ENCODE results near the gene ELP5.

ELP5 gene

GRCh38 chr17:7224661-7225111 is 27.3 kb upstream of the ELP5 start:
- H3K27me3 ChIP-seq (ENCODE audit: control insufficient read depth in 1 of 2, insufficient read depth in 2 of 2, low read length in 2 of 2) = no peaks in the 10 kb centered on the region
- H3K9me3 ChIP-seq (ENCODE audit: control insufficient read depth in 1 of 2, low read length in 2 of 2) = no peaks in the 10 kb centered on the region
- no peak overlapping the region for H3K9ac ChIP-seq (ENCODE audit: low read depth in 1 of 2, low read length in 2 of 2)
- peaks cover 55 to 84% of the 10 kb centered on the region in 2 donors for H3K36me3 ChIP-seq (ENCODE audit: control insufficient read depth in 1 of 2, insufficient read depth in 2 of 2, low read length in 2 of 2)
- no peak overlapping the region for H3K4me3 ChIP-seq (ENCODE audit: low read depth in 1 of 2, low read length in 2 of 2)
- peaks cover 18 to 30% of the 10 kb centered on the region in 2 donors for H3K4me1 ChIP-seq (ENCODE audit: control insufficient read depth in 1 of 2, insufficient read depth in 2 of 2, low read length in 2 of 2)
- H3K27ac ChIP-seq (ENCODE audit: low read depth, low read length) = no peak overlapping the region

GRCh38 chr17:7225711-7226331 is 26.2 kb upstream of the ELP5 start:
- H3K4me3 ChIP-seq (ENCODE audit: low read depth in 1 of 2, low read length in 2 of 2) = no peak overlapping the region
- H3K36me3 ChIP-seq (ENCODE audit: control insufficient read depth in 1 of 2, insufficient read depth in 2 of 2, low read length in 2 of 2) = peaks cover 58 to 93% of the 10 kb centered on the region in 2 donors
- no peak overlapping the region for H3K27ac ChIP-seq (ENCODE audit: low read depth, low read length)
- H3K9ac ChIP-seq (ENCODE audit: low read depth in 1 of 2, low read length in 2 of 2) = no peak overlapping the region
- peaks cover 11 to 25% of the 10 kb centered on the region in 2 donors for H3K4me1 ChIP-seq (ENCODE audit: control insufficient read depth in 1 of 2, insufficient read depth in 2 of 2, low read length in 2 of 2)
- no peaks in the 10 kb centered on the region for H3K9me3 ChIP-seq (ENCODE audit: control insufficient read depth in 1 of 2, low read length in 2 of 2)
- H3K27me3 ChIP-seq (ENCODE audit: control insufficient read depth in 1 of 2, insufficient read depth in 2 of 2, low read length in 2 of 2) = no peaks in the 10 kb centered on the region

GRCh38 chr17:7226721-7227710 is 25.0 kb upstream of the ELP5 start:
- no peaks in the 10 kb centered on the region for H3K9me3 ChIP-seq (ENCODE audit: control insufficient read depth in 1 of 2, low read length in 2 of 2)
- no peak overlapping the region for H3K4me3 ChIP-seq (ENCODE audit: low read depth in 1 of 2, low read length in 2 of 2)
- H3K27me3 ChIP-seq (ENCODE audit: control insufficient read depth in 1 of 2, insufficient read depth in 2 of 2, low read length in 2 of 2) = no peaks in the 10 kb centered on the region
- H3K9ac ChIP-seq (ENCODE audit: low read depth in 1 of 2, low read length in 2 of 2) = no peak overlapping the region
- H3K36me3 ChIP-seq (ENCODE audit: control insufficient read depth in 1 of 2, insufficient read depth in 2 of 2, low read length in 2 of 2) = peaks cover 50 to 82% of the 10 kb centered on the region in 2 donors
- no peak overlapping the region for H3K27ac ChIP-seq (ENCODE audit: low read depth, low read length)
- peaks cover 0 to 16% of the 10 kb centered on the region in 2 donors for H3K4me1 ChIP-seq (ENCODE audit: control insufficient read depth in 1 of 2, insufficient read depth in 2 of 2, low read length in 2 of 2)

GRCh38 chr17:7228920-7229319 is 23.1 kb upstream of the ELP5 start:
- H3K9ac ChIP-seq (ENCODE audit: low read depth in 1 of 2, low read length in 2 of 2) = no peak overlapping the region
- H3K4me3 ChIP-seq (ENCODE audit: low read depth in 1 of 2, low read length in 2 of 2) = no peak overlapping the region
- H3K4me1 ChIP-seq (ENCODE audit: control insufficient read depth in 1 of 2, insufficient read depth in 2 of 2, low read length in 2 of 2) = peaks cover 15 to 17% of the 10 kb centered on the region in 2 donors
- H3K27me3 ChIP-seq (ENCODE audit: control insufficient read depth in 1 of 2, insufficient read depth in 2 of 2, low read length in 2 of 2) = no peaks in the 10 kb centered on the region
- H3K27ac ChIP-seq (ENCODE audit: low read depth, low read length) = no peak overlapping the region
- H3K9me3 ChIP-seq (ENCODE audit: control insufficient read depth in 1 of 2, low read length in 2 of 2) = no peaks in the 10 kb centered on the region
- H3K36me3 ChIP-seq (ENCODE audit: control insufficient read depth in 1 of 2, insufficient read depth in 2 of 2, low read length in 2 of 2) = peaks cover 30 to 63% of the 10 kb centered on the region in 2 donors

GRCh38 chr17:7229504-7229903 is 22.5 kb upstream of the ELP5 start:
- Histone ChIP-seq H3K27me3 (ENCODE audit: control insufficient read depth in 1 of 2, insufficient read depth in 2 of 2, low read length in 2 of 2) (no peaks in the 10 kb centered on the region), H3K9ac (ENCODE audit: low read depth in 1 of 2, low read length in 2 of 2) (no peak overlapping the region), H3K36me3 (ENCODE audit: control insufficient read depth in 1 of 2, insufficient read depth in 2 of 2, low read length in 2 of 2) (peaks cover 27 to 58% of the 10 kb centered on the region in 2 donors), H3K4me3 (ENCODE audit: low read depth in 1 of 2, low read length in 2 of 2) (no peak overlapping the region), H3K27ac (ENCODE audit: low read depth, low read length) (no peak overlapping the region), H3K4me1 (ENCODE audit: control insufficient read depth in 1 of 2, insufficient read depth in 2 of 2, low read length in 2 of 2) (peaks cover 15 to 18% of the 10 kb centered on the region in 2 donors), H3K9me3 (ENCODE audit: control insufficient read depth in 1 of 2, low read length in 2 of 2) (no peaks in the 10 kb centered on the region)

- Histone ChIP-seq H3K9ac (ENCODE audit: low read depth in 1 of 2, low read length in 2 of 2) (no peak overlapping the region), H3K36me3 (ENCODE audit: control insufficient read depth in 1 of 2, insufficient read depth in 2 of 2, low read length in 2 of 2) (peaks cover 21 to 51% of the 10 kb centered on the region in 2 donors), H3K27ac (ENCODE audit: low read depth, low read length) (no peak overlapping the region), H3K4me3 (ENCODE audit: low read depth in 1 of 2, low read length in 2 of 2) (no peak overlapping the region), H3K4me1 (ENCODE audit: control insufficient read depth in 1 of 2, insufficient read depth in 2 of 2, low read length in 2 of 2) (peaks cover 34 to 39% of the 10 kb centered on the region in 2 donors), H3K27me3 (ENCODE audit: control insufficient read depth in 1 of 2, insufficient read depth in 2 of 2, low read length in 2 of 2) (no peaks in the 10 kb centered on the region), H3K9me3 (ENCODE audit: control insufficient read depth in 1 of 2, low read length in 2 of 2) (no peaks in the 10 kb centered on the region)
Observed at GRCh38 chr17:7232114-7232513, 19.9 kb upstream of the ELP5 start.

GRCh38 chr17:7233701-7234082 is 18.3 kb upstream of the ELP5 start:
- Histone ChIP-seq H3K4me1 (ENCODE audit: control insufficient read depth in 1 of 2, insufficient read depth in 2 of 2, low read length in 2 of 2) (peaks cover 39 to 45% of the 10 kb centered on the region in 2 donors), H3K27ac (ENCODE audit: low read depth, low read length) (peak overlapping the region; percentile 86), H3K4me3 (ENCODE audit: low read depth in 1 of 2, low read length in 2 of 2) (peak overlapping the region; percentile 90 to 96), H3K9me3 (ENCODE audit: control insufficient read depth in 1 of 2, low read length in 2 of 2) (no peaks in the 10 kb centered on the region), H3K36me3 (ENCODE audit: control insufficient read depth in 1 of 2, insufficient read depth in 2 of 2, low read length in 2 of 2) (peaks cover 15 to 38% of the 10 kb centered on the region in 2 donors), H3K9ac (ENCODE audit: low read depth in 1 of 2, low read length in 2 of 2) (peak overlapping the region; percentile 64 to 92), H3K27me3 (ENCODE audit: control insufficient read depth in 1 of 2, insufficient read depth in 2 of 2, low read length in 2 of 2) (no peaks in the 10 kb centered on the region)

GRCh38 chr17:7234083-7234951 is 17.7 kb upstream of the ELP5 start, which contains the start of gene DVL2:
Gene DVL2 (minus strand): TSS chr17:7234517. CDS start chr17:7234262, 255 bp downstream.
- no peaks in the 10 kb centered on the region for H3K9me3 ChIP-seq (ENCODE audit: control insufficient read depth in 1 of 2, low read length in 2 of 2)
- peak within 1 kb of the TSS; percentile 64 to 92 for H3K9ac ChIP-seq (ENCODE audit: low read depth in 1 of 2, low read length in 2 of 2)
- peak within 1 kb of the TSS; percentile 86 for H3K27ac ChIP-seq (ENCODE audit: low read depth, low read length)
- peak within 1 kb of the TSS; percentile 90 to 96 for H3K4me3 ChIP-seq (ENCODE audit: low read depth in 1 of 2, low read length in 2 of 2)
- peaks cover 14 to 32% of the 10 kb centered on the region in 2 donors for H3K36me3 ChIP-seq (ENCODE audit: control insufficient read depth in 1 of 2, insufficient read depth in 2 of 2, low read length in 2 of 2)
- no peaks in the 10 kb centered on the region for H3K27me3 ChIP-seq (ENCODE audit: control insufficient read depth in 1 of 2, insufficient read depth in 2 of 2, low read length in 2 of 2)
- peaks cover 39 to 45% of the 10 kb centered on the region in 2 donors for H3K4me1 ChIP-seq (ENCODE audit: control insufficient read depth in 1 of 2, insufficient read depth in 2 of 2, low read length in 2 of 2)

- Histone ChIP-seq H3K27me3 (ENCODE audit: control insufficient read depth in 1 of 2, insufficient read depth in 2 of 2, low read length in 2 of 2) (no peaks in the 10 kb centered on the region), H3K9ac (ENCODE audit: low read depth in 1 of 2, low read length in 2 of 2) (no peak overlapping the region), H3K4me1 (ENCODE audit: control insufficient read depth in 1 of 2, insufficient read depth in 2 of 2, low read length in 2 of 2) (peaks cover 52 to 57% of the 10 kb centered on the region in 2 donors), H3K36me3 (ENCODE audit: control insufficient read depth in 1 of 2, insufficient read depth in 2 of 2, low read length in 2 of 2) (peaks cover 16 to 28% of the 10 kb centered on the region in 2 donors), H3K4me3 (ENCODE audit: low read depth in 1 of 2, low read length in 2 of 2) (no peak overlapping the region), H3K27ac (ENCODE audit: low read depth, low read length) (no peak overlapping the region), H3K9me3 (ENCODE audit: control insufficient read depth in 1 of 2, low read length in 2 of 2) (no peaks in the 10 kb centered on the region)
Observed at GRCh38 chr17:7235693-7236665, 16.0 kb upstream of the ELP5 start.
